ENCODE results near the gene TMEM258. TPM values are rescaled to one million over a fixed set of nuclear protein-coding genes. Genes with fewer than 3 reads are reported as not detected.

TMEM258 gene
- total RNA-seq, 1 donor from 2014 or later = 75.8 TPM

- no peaks in the 10 kb centered on the region for H3K27me3 ChIP-seq (ENCODE audit: control insufficient read depth, insufficient read depth, low read length)
- peak overlapping the region; percentile 69 for H3K4me3 ChIP-seq (ENCODE audit: low read depth, low read length)
- H3K36me3 ChIP-seq (ENCODE audit: control insufficient read depth, insufficient read depth, low read length) = peaks cover 8% of the 10 kb centered on the region
- DNase-seq (ENCODE audit: low read depth) = no peak
- TF ChIP-seq, protein P1, sequence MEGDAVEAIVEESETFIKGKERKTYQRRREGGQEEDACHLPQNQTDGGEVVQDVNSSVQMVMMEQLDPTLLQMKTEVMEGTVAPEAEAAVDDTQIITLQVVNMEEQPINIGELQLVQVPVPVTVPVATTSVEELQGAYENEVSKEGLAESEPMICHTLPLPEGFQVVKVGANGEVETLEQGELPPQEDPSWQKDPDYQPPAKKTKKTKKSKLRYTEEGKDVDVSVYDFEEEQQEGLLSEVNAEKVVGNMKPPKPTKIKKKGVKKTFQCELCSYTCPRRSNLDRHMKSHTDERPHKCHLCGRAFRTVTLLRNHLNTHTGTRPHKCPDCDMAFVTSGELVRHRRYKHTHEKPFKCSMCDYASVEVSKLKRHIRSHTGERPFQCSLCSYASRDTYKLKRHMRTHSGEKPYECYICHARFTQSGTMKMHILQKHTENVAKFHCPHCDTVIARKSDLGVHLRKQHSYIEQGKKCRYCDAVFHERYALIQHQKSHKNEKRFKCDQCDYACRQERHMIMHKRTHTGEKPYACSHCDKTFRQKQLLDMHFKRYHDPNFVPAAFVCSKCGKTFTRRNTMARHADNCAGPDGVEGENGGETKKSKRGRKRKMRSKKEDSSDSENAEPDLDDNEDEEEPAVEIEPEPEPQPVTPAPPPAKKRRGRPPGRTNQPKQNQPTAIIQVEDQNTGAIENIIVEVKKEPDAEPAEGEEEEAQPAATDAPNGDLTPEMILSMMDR (IDR thresholded peaks at IDR 0.05; ENCODE audit: insufficient read depth, low read length, poor library complexity, severe bottlenecking) = no peak
Observed at GRCh38 chr11:61814247-61814957, 22.0 kb upstream of the TMEM258 start.

GRCh38 chr11:61812736-61813411, 20.5 kb upstream of the TMEM258 start:
- TF ChIP-seq, protein P1 (IDR thresholded peaks at IDR 0.05; ENCODE audit: insufficient read depth, low read length, poor library complexity, severe bottlenecking) = no peak
- Histone ChIP-seq H3K27me3 (ENCODE audit: control insufficient read depth, insufficient read depth, low read length) (no peaks in the 10 kb centered on the region), H3K4me3 (ENCODE audit: low read depth, low read length) (no peak overlapping the region), H3K36me3 (ENCODE audit: control insufficient read depth, insufficient read depth, low read length) (peaks cover 9% of the 10 kb centered on the region)
- DNase-seq (ENCODE audit: low read depth) = no peak

DNA sequence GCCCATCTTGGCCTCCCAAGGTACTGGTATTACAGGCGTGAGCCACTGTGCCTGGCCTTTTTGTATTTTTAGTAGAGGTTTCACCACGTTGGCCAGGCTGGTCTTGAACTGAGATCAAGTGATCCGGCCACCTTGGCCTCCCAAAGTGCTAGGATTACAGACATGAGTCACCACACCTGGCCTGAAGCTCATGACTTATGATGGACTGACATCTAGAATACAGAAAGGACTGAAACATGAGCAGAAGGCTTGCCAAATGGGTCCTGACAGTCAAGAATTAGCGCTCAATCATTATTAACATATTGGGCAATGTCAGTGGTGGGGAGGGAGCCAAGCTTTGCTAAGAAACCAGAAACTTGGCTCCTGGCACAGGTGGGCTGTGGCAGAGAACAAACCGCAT, 19.4 kb upstream of the TMEM258 start:
- TF ChIP-seq, protein P1 (IDR thresholded peaks at IDR 0.05; ENCODE audit: insufficient read depth, low read length, poor library complexity, severe bottlenecking) = no peak
- H3K4me3 ChIP-seq (ENCODE audit: low read depth, low read length) = no peak overlapping the region
- no peaks in the 10 kb centered on the region for H3K27me3 ChIP-seq (ENCODE audit: control insufficient read depth, insufficient read depth, low read length)
- H3K36me3 ChIP-seq (ENCODE audit: control insufficient read depth, insufficient read depth, low read length) = peaks cover 9% of the 10 kb centered on the region
- no peak for DNase-seq (ENCODE audit: low read depth)

GRCh38 chr11:61810671-61811175, 18.3 kb upstream of the TMEM258 start:
- peaks cover 9% of the 10 kb centered on the region for H3K36me3 ChIP-seq (ENCODE audit: control insufficient read depth, insufficient read depth, low read length)
- TF ChIP-seq, protein P1 (IDR thresholded peaks at IDR 0.05; ENCODE audit: insufficient read depth, low read length, poor library complexity, severe bottlenecking) = no peak
- no peaks in the 10 kb centered on the region for H3K27me3 ChIP-seq (ENCODE audit: control insufficient read depth, insufficient read depth, low read length)
- no peak for DNase-seq (ENCODE audit: low read depth)
- H3K4me3 ChIP-seq (ENCODE audit: low read depth, low read length) = no peak overlapping the region

DNA sequence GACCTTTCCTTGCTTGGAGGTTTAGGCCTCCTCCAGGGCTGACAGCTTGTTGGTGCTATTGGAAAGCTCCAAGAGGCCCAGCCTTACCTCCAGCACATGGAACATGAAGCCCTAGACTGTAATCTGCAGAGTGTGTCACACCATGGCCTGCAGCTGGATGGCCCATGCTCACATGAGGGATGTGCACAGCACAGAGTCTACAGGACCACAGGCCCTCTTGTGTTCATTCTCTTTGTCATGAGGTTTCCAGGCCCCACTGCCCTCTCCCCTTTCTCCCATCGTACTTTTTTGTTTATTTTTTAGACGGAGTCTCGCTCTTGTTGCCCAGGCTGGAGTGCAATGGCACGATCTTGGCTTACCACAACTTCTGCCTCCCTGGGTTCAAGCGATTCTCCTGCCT, 14.4 kb upstream of the TMEM258 start:
- no peak overlapping the region for H3K4me3 ChIP-seq (ENCODE audit: low read depth, low read length)
- peaks cover 8% of the 10 kb centered on the region for H3K36me3 ChIP-seq (ENCODE audit: control insufficient read depth, insufficient read depth, low read length)
- DNase-seq (ENCODE audit: low read depth) = no peak
- H3K27me3 ChIP-seq (ENCODE audit: control insufficient read depth, insufficient read depth, low read length) = no peaks in the 10 kb centered on the region
- TF ChIP-seq, protein P1 (IDR thresholded peaks at IDR 0.05; ENCODE audit: insufficient read depth, low read length, poor library complexity, severe bottlenecking) = no peak

Data from kidney epithelial cell (primary cell).